K562 (cell line): ENCODE results near the gene ZNF628. TPM values are rescaled to one million over a fixed set of nuclear protein-coding genes. Genes with fewer than 3 reads are reported as not detected.

Source experiments
- CHD4 ChIP-seq: fragments of 200-600 bp; sonication (generic); IDR thresholded peaks from 3 replicates; pipeline ENCODE4 v1.6.1; 2012; ENCODE audit warnings: low read depth, mild to moderate bottlenecking, mixed read lengths, low read length, inconsistent platforms; ENCODE audit not compliant: insufficient read depth, insufficient replicate concordance, poor library complexity, severe bottlenecking
- E2F6 ChIP-seq, 2 experiments: IDR thresholded peaks; 2 replicates each; pipeline ENCODE4 v1.6.1; 2011; ENCODE audit warnings: borderline replicate concordance in 1 of 2, control low read depth in 1 of 2, low read depth in 1 of 2, low read length in 1 of 2, mild to moderate bottlenecking in 1 of 2, mixed read lengths in 1 of 2, moderate library complexity in 1 of 2; ENCODE audit not compliant: insufficient read depth in 1 of 2, insufficient read length in 1 of 2, poor library complexity in 1 of 2, severe bottlenecking in 1 of 2; ENCODE audit errors: extremely low read depth in 1 of 2
- ETV6 ChIP-seq, 3 experiments: fragments of 150-350 bp in 1 of 3; sonication (generic) in 1 of 3; formaldehyde crosslinking in 1 of 3; IDR thresholded peaks; 2 replicates each; pipeline versions ENCODE4 v1.6.1 to v1.8.0; 2014 to 2022; ENCODE audit warnings: borderline replicate concordance in 2 of 3, low read depth in 2 of 3, antibody characterized with exemption in 1 of 3, low read length in 1 of 3, mild to moderate bottlenecking in 1 of 3, missing genetic modification reagents in 1 of 3
- FOXA1 ChIP-seq: fragments of 450-650 bp; IDR thresholded peaks from 2 replicates; pipeline ENCODE4 v1.6.1; 2016; ENCODE audit warnings: mild to moderate bottlenecking, borderline replicate concordance
- HBP1 ChIP-seq: fragments of 450-650 bp; formaldehyde crosslinking; IDR thresholded peaks from 2 replicates; pipeline ENCODE4 v1.4.0; 2022; ENCODE audit warnings: missing genetic modification characterization
- HMBOX1 ChIP-seq: sonication (generic); IDR thresholded peaks from 2 replicates; pipeline ENCODE4 v1.6.1; 2016
- HNRNPH1 ChIP-seq: fragments of 200-400 bp; formaldehyde crosslinking; optimal IDR thresholded peaks from 2 replicates; pipeline ENCODE3; 2017; ENCODE audit warnings: low read depth, mild to moderate bottlenecking, low read length, moderate library complexity
- HNRNPL ChIP-seq: fragments of 200-400 bp; formaldehyde crosslinking; IDR thresholded peaks from 2 replicates; pipeline ENCODE4 v1.6.1; 2017; ENCODE audit warnings: low read depth, mild to moderate bottlenecking, low read length
- NFE2 ChIP-seq: IDR thresholded peaks from 2 replicates; pipeline ENCODE4 v1.6.1; 2014; ENCODE audit warnings: antibody characterized with exemption, low read depth
- NFRKB ChIP-seq: fragments of 450-650 bp; IDR thresholded peaks from 2 replicates; pipeline ENCODE4 v1.6.1; 2016; ENCODE audit warnings: low read depth
- RBM25 ChIP-seq: fragments of 200-400 bp; formaldehyde crosslinking; IDR thresholded peaks from 2 replicates; pipeline ENCODE4 v1.6.1; 2018; ENCODE audit warnings: low read length, low read depth, moderate library complexity; ENCODE audit not compliant: severe bottlenecking
- SMC3 ChIP-seq: conservative IDR thresholded peaks from 2 replicates; pipeline ENCODE4 v1.6.1; 2011; ENCODE audit warnings: low read depth, low read length, improper control_type of control experiment; ENCODE audit not compliant: insufficient read depth
- TFE3 ChIP-seq: fragments of 450-650 bp; formaldehyde crosslinking; IDR thresholded peaks from 2 replicates; pipeline ENCODE4 v1.4.0; 2020; ENCODE audit warnings: mild to moderate bottlenecking, mixed read lengths
- TGIF2 ChIP-seq: sonication (generic); formaldehyde crosslinking; IDR thresholded peaks from 2 replicates; pipeline ENCODE4 v1.8.1; 2022; ENCODE audit warnings: mild to moderate bottlenecking, missing genetic modification reagents, moderate library complexity
- USF1 ChIP-seq: sonication (generic); formaldehyde crosslinking; IDR thresholded peaks from 2 replicates; pipeline ENCODE4 v1.9.0; 2022; ENCODE audit warnings: mild to moderate bottlenecking, missing genetic modification reagents
- ZBTB33 ChIP-seq: sonication (generic); formaldehyde crosslinking; IDR thresholded peaks from 2 replicates; pipeline ENCODE4 v1.8.1; 2023; ENCODE audit warnings: mild to moderate bottlenecking, missing genetic modification reagents
- ZNF24 ChIP-seq: fragments of 450-650 bp; IDR thresholded peaks from 2 replicates; pipeline ENCODE4 v1.6.1; 2016
- ZNF311 ChIP-seq: fragments of 250-450 bp; sonication (Bioruptor Pico); IDR thresholded peaks from 2 replicates; pipeline ENCODE4 v1.4.0; 2020; ENCODE audit warnings: mild to moderate bottlenecking, moderate library complexity
- polyA plus RNA-seq, 8 experiments: library from polyadenylated mRNA; depleted of rRNA in 4 of 8; stranded (reverse) in 5 of 8; unstranded in 3 of 8; fragments of >200 nt; fragmentation: Nextera tagmentation in 2 of 8; fragmentation: Illumina TruSeq in 1 of 8; extraction: Ambion mirVana in 2 of 8; extraction: Trizol in 1 of 8; gene quantifications; 2 replicates each; pipeline versions ENCODE4 v1.2.1 to v1.2.3, GENCODE V29; 2011 to 2014; ENCODE audit warnings: inconsistent platforms in 1 of 8, missing spikeins in 1 of 8
- total RNA-seq, 7 experiments: library from RNA; depleted of rRNA in 6 of 7; stranded (reverse); fragments of >200 nt in 6 of 7; fragmentation: Illumina TruSeq in 2 of 7; extraction: Trizol in 2 of 7; gene quantifications; 2 replicates each; pipeline versions ENCODE4 v1.2.1 to v1.2.3, GENCODE V29; 2011 to 2021; ENCODE audit warnings: low replicate concordance in 1 of 7

Gene ZNF628
- total and polyA plus RNA-seq, 9 of the 15 experiments (the other 6 are each of a cell fraction or from before 2014, with no cell fraction given) = 0.13 to 13.6 (median 2.2) TPM; not detected in 3

GRCh38 chr19:55447421-55448174, 28.8 kb upstream of the ZNF628 start (continued):
- TF ChIP-seq TGIF2 (CRISPR knock-in tag) (no peak), USF1 (peak; percentile 87), NFE2 (no peak), E2F6 (IDR thresholded peaks at IDR 0.05; ENCODE audit: borderline replicate concordance in 1 of 2, extremely low read depth in 1 of 2, insufficient read depth in 1 of 2, insufficient read length in 1 of 2, low read depth in 1 of 2, low read length in 1 of 2, poor library complexity in 1 of 2, severe bottlenecking in 1 of 2) (peak; percentile 45 to 61), FOXA1 (no peak), HNRNPL (0 out of 2 replicates have a peak, but pooled peaks have one; percentile 28), ETV6 (IDR thresholded peaks at IDR 0.05; ENCODE audit: borderline replicate concordance in 1 of 2, low read depth in 2 of 2, low read length in 1 of 2) (no peak), ETV6 (CRISPR knock-in tag; IDR thresholded peaks at IDR 0.05; ENCODE audit: borderline replicate concordance) (no peak), ZNF311 (CRISPR knock-in tag) (no peak), CHD4 (peak; percentile 78), ZNF24 (no peak), SMC3 (no peak), HNRNPH1 (no peak), ZBTB33 (CRISPR knock-in tag) (0 out of 2 replicates have a peak, but pooled peaks have one; percentile 14), TFE3 (CRISPR knock-in tag) (no peak), HBP1 (CRISPR knock-in tag) (no peak), RBM25 (peak; percentile 44), HMBOX1 (no peak), NFRKB (no peak)
